Fibroblast of peridontal ligament (primary cell): ENCODE measurements around the gene TRAPPC12.
A peak's percentile ranks its signal among the peaks of the same experiment; 100 is the strongest.

Experiments used
- DNase-seq: peaks from one replicate; pipeline ENCODE4 v3.0.0-alpha.2; 2010; ENCODE audit errors: extremely low read depth

Gene TRAPPC12

DNA sequence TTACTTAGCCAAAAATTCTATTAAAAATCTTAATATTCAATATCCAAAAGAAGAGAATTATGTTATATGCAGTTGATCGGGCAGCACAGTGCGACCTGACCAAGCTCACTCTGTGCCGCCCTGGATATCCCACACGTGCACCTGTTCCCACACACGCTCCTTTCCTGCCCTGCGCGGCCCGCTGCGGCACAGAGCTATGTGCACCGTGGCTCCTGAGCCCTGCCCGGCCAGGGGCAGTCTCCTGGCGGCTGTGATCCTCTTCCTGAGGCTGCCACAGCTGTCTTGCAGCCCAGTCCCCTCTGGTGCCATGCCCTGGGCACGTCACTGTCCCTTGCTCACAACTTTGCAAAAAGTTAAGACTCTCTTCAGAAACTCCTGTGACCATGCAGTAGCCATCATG is 29.3 kb downstream of the TRAPPC12 start:
- no peak for DNase-seq

DNA sequence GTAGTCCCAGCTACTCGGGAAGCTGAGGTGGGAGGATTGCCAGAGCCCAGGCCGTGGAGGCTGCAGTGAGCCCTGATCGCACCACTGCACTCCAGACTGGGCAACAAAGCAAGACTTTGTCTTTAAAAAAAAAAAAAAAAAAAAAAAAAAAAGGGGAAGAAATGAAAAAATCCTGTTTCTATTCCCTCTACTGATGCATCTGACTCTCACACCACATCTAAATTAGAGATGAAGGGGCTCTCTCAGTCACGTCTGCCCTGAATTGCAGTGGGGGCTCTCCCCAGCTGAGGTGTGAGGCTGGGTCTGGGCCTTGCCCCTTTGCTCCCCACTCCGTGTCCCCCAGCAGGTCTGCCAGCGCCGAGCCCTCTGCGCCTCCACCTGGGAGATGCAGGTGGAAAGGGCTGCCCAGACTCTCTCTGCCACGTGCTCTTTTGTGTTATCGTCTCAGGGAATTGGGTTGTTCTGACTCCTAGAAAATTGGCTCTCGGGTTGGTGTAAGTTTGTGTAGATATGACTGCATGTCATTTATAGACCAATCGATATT is 30.2 kb downstream of the TRAPPC12 start:
- no peak for DNase-seq

DNA sequence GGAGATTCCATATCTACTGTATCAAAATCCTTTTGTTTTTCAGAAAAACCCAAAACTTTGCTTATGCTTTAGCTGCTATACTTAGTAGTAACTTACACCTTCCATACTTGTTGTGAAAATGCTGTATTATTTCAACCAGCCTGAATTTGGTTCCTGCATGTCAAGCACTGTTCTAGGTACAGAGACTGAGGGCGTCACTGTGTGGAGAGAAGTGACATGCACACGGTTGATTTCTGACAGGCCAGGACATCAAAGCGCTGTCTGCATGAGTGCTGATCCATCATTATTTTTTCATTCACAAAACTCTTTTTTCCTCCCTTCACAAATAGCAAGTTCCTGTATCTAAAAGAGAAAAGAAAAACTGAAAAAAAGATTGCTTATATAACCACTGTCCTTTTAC is 31.6 kb downstream of the TRAPPC12 start:
- no peak for DNase-seq

DNA sequence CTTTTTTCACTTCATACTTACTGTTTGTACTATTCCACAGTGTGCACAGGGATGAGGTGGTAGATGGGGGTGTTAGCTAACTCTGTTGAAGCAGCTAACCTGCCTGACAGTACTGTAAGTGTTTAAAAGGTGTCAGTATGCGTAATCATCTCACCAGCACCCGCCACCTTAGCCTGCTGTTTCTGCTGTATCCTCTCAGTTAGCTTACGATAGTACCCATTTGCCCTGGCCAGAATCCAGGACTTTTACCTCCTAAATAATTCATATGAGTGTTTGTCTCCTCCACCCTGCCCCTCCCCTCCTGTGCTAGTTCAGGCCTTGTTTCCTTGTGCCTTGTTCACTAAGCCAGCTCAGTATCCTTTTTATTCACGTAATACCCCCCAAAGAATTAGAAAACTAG is 34.2 kb downstream of the TRAPPC12 start:
- DNase-seq: no peak

- DNase-seq: no peak
These were observed 34.8 kb downstream of the TRAPPC12 start for GRCh38 chr2:3414133-3414860.

GRCh38 chr2:3418766-3419404 is 39.4 kb downstream of the TRAPPC12 start:
- DNase-seq: no peak

GRCh38 chr2:3420076-3420768 is 40.7 kb downstream of the TRAPPC12 start:
- DNase-seq: no peak

GRCh38 chr2:3420769-3421397 is 41.4 kb downstream of the TRAPPC12 start:
- DNase-seq: no peak

GRCh38 chr2:3421580-3421979 is 42.1 kb downstream of the TRAPPC12 start:
- no peak for DNase-seq

DNA sequence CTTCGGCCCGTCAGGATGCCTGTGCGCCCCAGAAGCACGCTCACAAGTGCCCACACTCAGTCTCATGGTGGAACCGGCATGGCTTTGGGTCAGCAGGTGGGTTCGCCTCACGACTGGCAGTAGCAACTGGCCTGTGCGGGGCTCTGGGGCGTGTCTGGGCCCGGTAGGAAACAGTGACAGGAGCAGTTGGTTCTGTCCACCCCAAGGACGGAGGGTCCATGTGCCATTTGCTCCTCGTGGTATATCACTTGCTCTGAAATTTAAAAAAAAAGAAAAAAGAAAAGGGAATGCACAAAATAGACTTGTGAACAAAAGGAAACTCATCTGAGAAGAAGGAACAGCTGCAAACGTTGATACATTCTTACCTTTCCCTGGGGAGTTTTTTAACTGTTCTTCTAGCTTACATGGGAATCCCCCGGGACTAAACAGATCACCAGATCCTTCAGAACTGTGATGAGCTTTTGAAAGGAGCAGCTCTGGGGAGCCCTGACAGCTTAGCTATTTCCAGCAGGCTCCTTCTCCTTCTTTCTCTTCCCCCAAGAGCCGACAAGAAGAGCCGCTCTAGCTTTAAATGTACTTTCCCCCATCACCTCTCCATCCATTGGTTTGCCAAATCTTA is 42.8 kb downstream of the TRAPPC12 start:
- no peak for DNase-seq

- DNase-seq: peak; percentile 42
These were observed 44.1 kb downstream of the TRAPPC12 start for GRCh38 chr2:3423492-3424170.

DNA sequence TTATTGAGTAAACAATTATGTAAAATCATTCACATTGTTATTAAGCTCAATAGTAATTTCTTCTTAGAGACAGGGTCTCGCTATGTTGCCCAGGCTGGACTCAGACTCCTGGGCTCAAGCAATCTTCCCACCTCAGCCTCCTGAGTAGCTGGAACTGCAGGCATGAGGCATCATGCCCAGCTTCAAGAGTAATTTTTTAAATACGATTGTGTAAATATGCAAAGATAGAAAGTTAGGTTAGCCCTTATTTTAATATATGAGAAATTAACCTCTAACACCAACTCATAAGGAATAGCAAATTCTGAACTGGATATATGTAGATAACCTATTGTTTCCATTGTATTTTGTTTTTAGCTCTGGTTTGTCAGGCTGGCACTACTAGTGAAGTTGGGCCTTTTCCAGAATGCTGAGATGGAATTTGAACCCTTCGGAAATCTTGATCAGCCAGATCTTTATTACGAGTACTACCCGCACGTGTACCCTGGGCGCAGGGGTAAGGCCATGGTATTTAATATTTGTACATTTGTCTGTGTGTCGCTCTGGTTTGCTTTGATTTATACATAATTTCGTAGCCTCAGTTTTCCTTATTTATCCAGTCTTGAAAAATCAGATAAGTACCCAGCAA is 44.8 kb downstream of the TRAPPC12 start:
- DNase-seq: no peak

DNA sequence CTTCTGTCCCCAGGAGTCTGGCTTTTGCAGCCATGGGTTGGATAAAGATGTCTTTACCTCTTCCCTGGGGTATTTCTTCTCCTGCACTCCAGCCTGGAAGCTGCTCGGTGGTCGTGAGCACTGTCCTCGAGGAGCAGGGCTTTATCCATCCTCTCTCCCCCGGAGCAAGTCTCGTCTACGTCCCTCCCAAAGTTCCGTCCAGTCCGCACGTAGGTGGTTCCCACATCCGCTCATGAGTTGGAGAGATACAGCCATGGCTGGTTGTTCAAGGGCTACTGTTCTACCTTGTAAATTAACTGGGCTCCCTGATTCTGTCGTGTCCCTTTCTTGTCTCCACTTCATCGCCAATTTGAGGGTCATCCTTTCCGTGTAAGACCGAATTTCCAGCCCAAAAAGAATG is 47.1 kb downstream of the TRAPPC12 start:
- no peak for DNase-seq

DNA sequence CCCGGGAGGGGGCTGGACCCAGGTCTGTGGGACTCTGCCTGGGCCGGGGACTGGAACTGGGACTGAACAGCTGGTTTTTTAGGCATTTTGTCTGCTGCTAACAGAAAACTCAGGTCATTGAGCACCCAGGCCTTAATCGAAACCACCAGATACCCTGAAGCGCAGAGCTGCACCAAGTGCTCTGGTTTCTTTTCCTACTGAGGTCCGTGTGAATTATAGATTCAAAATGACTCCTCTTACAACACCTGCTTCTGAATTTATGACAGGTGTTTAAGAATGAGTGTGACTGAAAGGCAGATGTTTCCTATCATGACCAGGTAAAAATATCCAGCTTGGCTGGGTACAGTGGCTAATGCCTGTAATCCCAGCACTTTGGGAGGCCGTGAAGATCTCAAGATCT is 47.8 kb downstream of the TRAPPC12 start:
- no peak for DNase-seq

DNA sequence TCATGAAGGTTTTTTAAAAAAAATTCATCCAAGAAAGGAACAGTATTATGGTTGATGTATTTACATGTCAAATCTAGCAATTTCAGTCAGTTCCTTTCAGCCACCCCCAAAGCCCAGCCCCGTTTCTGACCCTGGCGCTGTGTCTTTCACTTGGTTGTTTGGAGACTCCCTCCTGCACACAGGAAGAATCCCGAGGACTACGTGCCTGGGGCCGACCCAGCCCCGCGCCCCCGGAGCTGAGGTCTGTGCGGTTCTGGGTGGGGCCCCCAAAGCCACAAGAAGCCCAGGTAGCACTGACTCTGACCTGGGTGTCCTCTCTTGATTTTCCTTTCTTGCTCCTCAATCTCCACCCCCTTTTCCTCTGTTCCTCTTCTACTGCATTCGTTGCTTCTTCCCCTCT is 49.1 kb downstream of the TRAPPC12 start:
- no peak for DNase-seq

- DNase-seq: no peak
These were observed 49.6 kb downstream of the TRAPPC12 start for GRCh38 chr2:3429066-3429610.

DNA sequence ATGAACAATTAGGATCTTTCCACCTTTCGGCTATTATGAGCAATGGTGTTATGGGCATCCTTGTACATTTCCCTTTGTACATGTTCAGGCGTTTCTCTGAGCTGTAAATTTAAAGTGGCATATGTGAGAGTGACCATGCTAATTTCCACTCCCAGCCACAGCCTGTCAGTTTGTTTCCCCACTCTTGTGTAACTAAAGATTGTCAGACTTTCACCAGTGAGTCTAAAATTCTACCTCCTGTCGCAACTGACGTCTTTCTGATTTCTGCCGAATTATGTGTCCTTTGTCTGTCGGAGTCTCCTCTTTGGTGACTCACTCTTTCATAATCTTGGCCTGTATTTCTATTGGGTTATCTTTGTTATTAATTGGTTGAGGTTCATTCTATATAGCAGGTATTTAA is 50.7 kb downstream of the TRAPPC12 start:
- DNase-seq: no peak

DNA sequence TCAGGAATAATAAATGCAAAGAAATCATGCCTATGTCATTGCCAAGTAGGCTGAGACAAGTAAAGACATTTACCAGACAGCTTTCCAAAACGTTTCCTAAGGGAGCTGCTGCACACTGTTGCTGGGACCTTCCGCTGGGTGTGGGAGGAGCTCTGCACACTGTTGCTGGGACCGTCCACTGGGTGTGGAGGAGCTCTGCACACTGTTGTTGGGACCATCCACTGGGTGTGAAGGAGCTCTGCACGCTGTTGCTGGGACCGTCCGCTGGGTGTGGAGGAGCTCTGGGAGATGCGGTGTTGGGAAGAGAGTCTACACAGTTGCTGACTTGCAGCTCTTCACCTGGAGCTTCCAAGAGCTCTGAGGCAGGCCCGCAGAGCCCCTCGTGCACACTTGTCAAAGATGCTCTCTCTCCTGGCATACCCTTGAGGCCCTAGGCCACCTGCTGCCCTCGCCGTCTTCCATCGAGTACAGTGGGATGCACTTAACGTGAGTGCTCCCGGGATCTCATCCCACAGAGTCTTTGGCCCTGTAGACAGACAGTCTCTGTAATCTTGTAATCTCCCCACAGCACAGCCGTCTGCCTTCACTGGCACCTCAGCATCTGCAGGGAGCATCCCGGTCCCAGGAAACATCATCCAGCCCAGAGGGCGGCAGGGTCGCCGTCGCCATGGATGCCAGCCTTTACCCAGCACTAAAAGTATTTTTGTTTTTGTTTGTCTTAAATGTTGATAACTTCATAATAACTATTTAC is 51.4 kb downstream of the TRAPPC12 start:
- no peak for DNase-seq

GRCh38 chr2:3432067-3432466 is 52.6 kb downstream of the TRAPPC12 start:
- peak; percentile 8 for DNase-seq
